PC-3 (cell line): ENCODE data around the gene ZNF697. TPM values are rescaled to one million over a fixed set of nuclear protein-coding genes. Genes with fewer than 3 reads are reported as not detected.

Source experiments
- ATAC-seq: fragments of 200-7000 bp; cut with Tn5 transposase; 2 replicates; pipeline ENCODE4 v1.9.1; 2020; ENCODE audit warnings: mild to moderate bottlenecking, moderate library complexity
- BruUV-seq: library from RNA; stranded (reverse); fragments of 400-500 nt; replicated peaks from 2 replicates; lab custom pipeline; 2021; lab: Mats Ljungman, UMichigan
- CTCF ChIA-PET: fragments of 300-600 bp; sonication (Branson Sonifier 250); formaldehyde crosslinking; loops from one replicate; lab custom pipeline; 2022; ENCODE audit warnings: antibody characterized with exemption; lab: Charles Lee
- POLR2A ChIA-PET: fragments of 300-600 bp; sonication (Branson Sonifier 250); formaldehyde crosslinking; loops from one replicate; lab custom pipeline; 2022; ENCODE audit warnings: antibody characterized with exemption; ENCODE audit not compliant: unreplicated experiment; lab: Charles Lee
- DNase-seq: peaks from one replicate; pipeline ENCODE4 v3.0.0-alpha.2; 2015
- H2AFZ ChIP-seq: fragments of 300-600 bp; sonication (generic); 2 replicates; pipeline ENCODE4 v1.6.0; 2016; ENCODE audit warnings: antibody characterized with exemption, low read length
- H3F3A ChIP-seq: fragments of 300-600 bp; sonication (generic); one replicate; pipeline ENCODE4 v1.6.0; 2017; ENCODE audit warnings: antibody characterized with exemption, low read length, control low read depth, mild to moderate bottlenecking; ENCODE audit not compliant: unreplicated experiment
- H3K27ac ChIP-seq: fragments of 300-600 bp; sonication (generic); 2 replicates; pipeline ENCODE4 v1.5.1; 2016; ENCODE audit warnings: mild to moderate bottlenecking, low read length
- H3K27me3 ChIP-seq: fragments of 300-600 bp; sonication (generic); 2 replicates; pipeline ENCODE4 v1.6.1; 2016; ENCODE audit warnings: low read length, mixed read lengths
- H3K36me3 ChIP-seq: fragments of 300-600 bp; sonication (generic); 2 replicates; pipeline ENCODE4 v1.6.1; 2016; ENCODE audit warnings: low read depth, mixed run types, low read length, mixed read lengths
- H3K4me1 ChIP-seq: fragments of 300-600 bp; sonication (generic); 2 replicates; pipeline ENCODE4 v1.5.1; 2016; ENCODE audit warnings: low read length; ENCODE audit not compliant: insufficient read depth
- H3K4me2 ChIP-seq: fragments of 300-600 bp; sonication (generic); 2 replicates; pipeline ENCODE4 v1.6.0; 2016; ENCODE audit warnings: low read length
- H3K4me3 ChIP-seq: fragments of 300-600 bp; sonication (generic); 2 replicates; pipeline ENCODE4 v1.5.1; 2016; ENCODE audit warnings: mild to moderate bottlenecking, low read length, mixed read lengths
- H3K79me2 ChIP-seq: fragments of 300-600 bp; sonication (generic); 2 replicates; pipeline ENCODE4 v1.6.1; 2017; ENCODE audit warnings: low read length, mixed read lengths
- H3K9ac ChIP-seq: fragments of 300-600 bp; sonication (generic); 2 replicates; pipeline ENCODE4 v1.6.0; 2016; ENCODE audit warnings: mild to moderate bottlenecking, low read length
- H3K9me2 ChIP-seq: fragments of 300-600 bp; sonication (generic); replicated peaks from 2 replicates; pipeline ENCODE4 v1.6.1; 2016; ENCODE audit warnings: mixed run types, low read length, mixed read lengths
- H3K9me3 ChIP-seq: fragments of 300-600 bp; sonication (generic); 2 replicates; pipeline ENCODE4 v1.6.1; 2016; ENCODE audit warnings: low read length, mixed read lengths
- H4K20me1 ChIP-seq: fragments of 300-600 bp; sonication (generic); 2 replicates; pipeline ENCODE4 v1.6.1; 2016; ENCODE audit warnings: low read length, mixed read lengths
- CTCF ChIP-seq: fragments of 300-600 bp; sonication (generic); conservative IDR thresholded peaks from 2 replicates; pipeline ENCODE4 v1.5.1; 2017; ENCODE audit warnings: antibody characterized with exemption, low read depth, mild to moderate bottlenecking, low read length
- EZH2 ChIP-seq: fragments of 300-600 bp; sonication (generic); IDR thresholded peaks from one replicate; pipeline ENCODE4 v1.6.1; 2017; ENCODE audit warnings: antibody characterized with exemption, mild to moderate bottlenecking, low read length; ENCODE audit not compliant: unreplicated experiment
- EZH2phosphoT487 ChIP-seq: fragments of 300-600 bp; sonication (generic); IDR thresholded peaks from 2 replicates; pipeline ENCODE4 v1.6.1; 2018; ENCODE audit warnings: mild to moderate bottlenecking, antibody characterized with exemption, low read length, borderline replicate concordance
- intact Hi-C: fragments of 100-400 bp; cut with micrococcal nuclease; formaldehyde crosslinking; loops from 2 replicates; pipeline ENCODE4 v1.9.0; 2023
- total RNA-seq: library from RNA; depleted of rRNA; stranded (reverse); fragments of >200 nt; gene quantifications from 2 replicates; pipeline ENCODE4 v1.2.3, GENCODE V29; 2014

Gene ZNF697
- total RNA-seq, 1 experiment from 2014 or later, result 5.3 TPM

- no peaks in the 10 kb centered on the region for H3K9me3 ChIP-seq
- intact Hi-C loops, result loop anchor here (10.0 kb wide), 1 partner anchor 111 kb away; no protein-coding TSS in a partner anchor
- ATAC-seq, result peak; percentile 76
Observed at GRCh38 chr1:119674111-119674526, 26.1 kb upstream of the ZNF697 start.

GRCh38 chr1:119673171-119673940, 25.3 kb upstream of the ZNF697 start:
- Histone ChIP-seq H3K79me2 (no peaks in the 10 kb centered on the region), H3K27ac (peak overlapping the region; percentile 98), H3F3A (peaks cover 9% of the 10 kb centered on the region), H3K27me3 (no peaks in the 10 kb centered on the region), H3K9me2 (no peaks in the 10 kb centered on the region), H4K20me1 (no peaks in the 10 kb centered on the region), H3K9me3 (no peaks in the 10 kb centered on the region), H2AFZ (peak overlapping the region; percentile 19; the same call in 1 of the 2 replicates), H3K4me1 (peaks cover 40% of the 10 kb centered on the region), H3K36me3 (no peaks in the 10 kb centered on the region), H3K9ac (peak overlapping the region; percentile 90), H3K4me2 (peak overlapping the region; percentile 78), H3K4me3 (peak overlapping the region; percentile 55)
- POLR2A ChIA-PET, result no interaction called here
- CTCF ChIA-PET, result no interaction called here
- no TSS peak for BruUV-seq
- no peak for TF ChIP-seq EZH2phosphoT487
- no peak for TF ChIP-seq EZH2
- no peak for TF ChIP-seq CTCF
- ATAC-seq, result peak; percentile 60
- intact Hi-C loops, result loop anchor here (10.0 kb wide), 1 partner anchor 111 kb away; no protein-coding TSS in a partner anchor
- peak; percentile 84 for DNase-seq

More at GRCh38 chr1:119674111-119674526, 26.1 kb upstream of the ZNF697 start:
- ChIA-PET POLR2A (no interaction called here), CTCF (interaction anchor here (1.1 to 1.5 kb wide), 2 partner anchors 26 to 60 kb away, joined by 3 to 11 read pairs; partner anchors contain the start of gene ZNF697)
- BruUV-seq, result no TSS peak
- H3K9me2 ChIP-seq, result no peaks in the 10 kb centered on the region
- peaks cover 9% of the 10 kb centered on the region for H3F3A ChIP-seq
- TF ChIP-seq EZH2phosphoT487, result no peak
- no peaks in the 10 kb centered on the region for H4K20me1 ChIP-seq
- peaks cover 40% of the 10 kb centered on the region for H3K4me1 ChIP-seq
- peak overlapping the region; percentile 90 for H3K9ac ChIP-seq
- peak; percentile 87 for DNase-seq
- no peak overlapping the region for H2AFZ ChIP-seq
- H3K4me3 ChIP-seq, result peak overlapping the region; percentile 55
- peak overlapping the region; percentile 78 for H3K4me2 ChIP-seq
- H3K79me2 ChIP-seq, result no peaks in the 10 kb centered on the region
- H3K27ac ChIP-seq, result peak overlapping the region; percentile 98
- no peaks in the 10 kb centered on the region for H3K27me3 ChIP-seq
- no peaks in the 10 kb centered on the region for H3K36me3 ChIP-seq

GRCh38 chr1:119670898-119671297, 22.8 kb upstream of the ZNF697 start:
- peaks cover 37% of the 10 kb centered on the region for H3K4me1 ChIP-seq
- H4K20me1 ChIP-seq, result no peaks in the 10 kb centered on the region
- H3K9me2 ChIP-seq, result no peaks in the 10 kb centered on the region
- H3K9ac ChIP-seq, result no peak overlapping the region
- TF ChIP-seq EZH2phosphoT487, result no peak
- no peak for TF ChIP-seq EZH2
- no peak for TF ChIP-seq CTCF
- BruUV-seq, result no TSS peak
- POLR2A ChIA-PET, result no interaction called here
- H2AFZ ChIP-seq, result no peak overlapping the region
- no peaks in the 10 kb centered on the region for H3K36me3 ChIP-seq
- CTCF ChIA-PET, result no interaction called here
- no peak overlapping the region for H3K27ac ChIP-seq
- no peaks in the 10 kb centered on the region for H3K79me2 ChIP-seq
- ATAC-seq, result no peak
- no peak overlapping the region for H3K4me3 ChIP-seq
- H3F3A ChIP-seq, result peaks cover 9% of the 10 kb centered on the region
- H3K4me2 ChIP-seq, result no peak overlapping the region
- DNase-seq, result no peak
- H3K27me3 ChIP-seq, result no peaks in the 10 kb centered on the region
- H3K9me3 ChIP-seq, result no peaks in the 10 kb centered on the region
- intact Hi-C loops, result loop anchor here (10.0 kb wide), 1 partner anchor 114 kb away; no protein-coding TSS in a partner anchor
